HepG2 (cell line): ENCODE results near the gene NT5M. TPM values are rescaled to one million over a fixed set of nuclear protein-coding genes. Genes with fewer than 3 reads are reported as not detected.

Experiments
- ARNT ChIP-seq: fragments of 450-650 bp; IDR thresholded peaks from 2 replicates; pipeline ENCODE4 v1.6.1; 2017
- MTF1 ChIP-seq: sonication (generic); formaldehyde crosslinking; IDR thresholded peaks from 2 replicates; pipeline ENCODE4 v1.5.0; 2020; ENCODE audit warnings: missing genetic modification reagents
- TCF12 ChIP-seq, 2 experiments: fragments of 450-650 bp in 1 of 2; sonication (generic) in 1 of 2; formaldehyde crosslinking in 1 of 2; IDR thresholded peaks; 2 replicates each; pipeline versions ENCODE4 v1.6.1 to v1.8.0; 2017 to 2022; ENCODE audit warnings: antibody characterized with exemption in 1 of 2, mild to moderate bottlenecking in 1 of 2, missing genetic modification reagents in 1 of 2, moderate library complexity in 1 of 2
- ZC3H4 ChIP-seq: sonication (generic); formaldehyde crosslinking; IDR thresholded peaks from 2 replicates; pipeline ENCODE4 v1.4.0; 2020; ENCODE audit warnings: missing genetic modification reagents, borderline replicate concordance
- ZNF484 ChIP-seq: sonication (generic); formaldehyde crosslinking; IDR thresholded peaks from 2 replicates; pipeline ENCODE4 v1.5.1; 2020; ENCODE audit warnings: mild to moderate bottlenecking, low read depth, missing genetic modification reagents, borderline replicate concordance
- polyA plus RNA-seq, 8 experiments: library from polyadenylated mRNA; depleted of rRNA in 3 of 8; stranded (reverse) in 7 of 8; unstranded in 1 of 8; fragments of >200 nt; fragmentation: Illumina TruSeq in 4 of 8; extraction: Trizol in 4 of 8; gene quantifications; 2 replicates each; pipeline versions ENCODE4 v1.2.1 to v1.2.3, GENCODE V29; 2011 to 2016; ENCODE audit warnings: low read depth in 4 of 8, missing spikeins in 1 of 8, mixed read lengths in 1 of 8; ENCODE audit not compliant: insufficient read depth in 1 of 8
- total RNA-seq, 5 experiments: library from RNA; depleted of rRNA; stranded (reverse); fragments of >200 nt; fragmentation: Illumina TruSeq; extraction: Trizol; gene quantifications; 2 replicates each; pipeline ENCODE4 v1.2.3, GENCODE V29; 2016; ENCODE audit warnings: low read depth in 1 of 5
- TF ChIP-seq, protein P1 (sequence below): sonication (generic); formaldehyde crosslinking; IDR thresholded peaks from 2 replicates; pipeline ENCODE4 v1.8.1; 2022; ENCODE audit warnings: low read depth, mild to moderate bottlenecking, missing genetic modification reagents
- TF ChIP-seq, protein P2 (sequence below): sonication (generic); formaldehyde crosslinking; IDR thresholded peaks from 2 replicates; pipeline ENCODE4 v1.4.0; 2020; ENCODE audit warnings: mild to moderate bottlenecking, missing genetic modification reagents
- TF ChIP-seq, protein P3 (sequence below): sonication (generic); formaldehyde crosslinking; conservative IDR thresholded peaks from 2 replicates; pipeline ENCODE4 v1.4.0; 2020; ENCODE audit warnings: missing genetic modification reagents

NT5M gene
- total and polyA plus RNA-seq, 2 of the 13 experiments (the other 11 are each of a cell fraction or from before 2014, with no cell fraction given): 0.55 to 0.78 TPM

DNA sequence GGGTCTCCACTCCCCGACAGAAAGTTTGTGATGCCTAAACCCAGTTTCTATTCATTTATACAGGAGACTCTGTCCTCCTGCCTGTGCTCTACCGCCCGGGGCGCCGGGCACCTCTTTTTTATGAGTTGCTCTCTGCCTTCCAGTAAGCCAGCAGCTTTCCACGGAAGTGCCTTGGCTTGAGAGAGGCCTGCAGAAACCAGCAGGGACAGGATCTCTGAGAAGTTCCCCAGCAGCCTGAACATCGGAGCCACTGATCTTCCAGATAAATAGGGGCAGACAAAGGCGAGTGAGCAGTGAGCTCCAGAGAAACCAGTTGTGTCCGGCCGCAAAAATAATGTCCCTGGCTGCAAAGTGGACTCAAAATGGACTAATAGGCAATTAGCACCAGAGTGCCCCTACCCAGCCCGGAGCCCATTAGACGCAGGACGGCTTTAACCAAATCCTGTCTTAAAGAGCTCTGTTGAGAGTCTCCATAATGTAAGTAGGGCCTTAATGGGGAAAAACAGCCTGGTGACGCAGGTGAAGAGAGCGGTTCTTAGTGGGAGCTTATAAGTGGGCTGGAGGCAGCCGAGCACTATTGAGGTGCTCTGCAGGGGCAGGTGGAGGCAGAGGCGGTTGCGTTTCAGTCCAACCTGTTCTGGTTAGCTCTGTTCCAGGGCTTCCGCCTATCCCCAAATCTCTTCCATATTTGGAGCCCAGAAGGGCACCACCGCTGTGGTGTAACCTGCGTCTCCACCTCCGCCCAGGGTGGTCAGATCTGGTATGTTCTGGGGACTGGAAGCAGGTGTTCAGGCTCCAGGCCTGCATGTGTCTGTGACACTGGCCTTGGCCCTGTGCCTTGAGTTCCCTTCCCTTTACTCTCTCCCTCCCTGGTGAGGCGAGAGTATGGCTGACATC lies 74.1 kb downstream of the NT5M start (continued):
- TF ChIP-seq, protein P1, sequence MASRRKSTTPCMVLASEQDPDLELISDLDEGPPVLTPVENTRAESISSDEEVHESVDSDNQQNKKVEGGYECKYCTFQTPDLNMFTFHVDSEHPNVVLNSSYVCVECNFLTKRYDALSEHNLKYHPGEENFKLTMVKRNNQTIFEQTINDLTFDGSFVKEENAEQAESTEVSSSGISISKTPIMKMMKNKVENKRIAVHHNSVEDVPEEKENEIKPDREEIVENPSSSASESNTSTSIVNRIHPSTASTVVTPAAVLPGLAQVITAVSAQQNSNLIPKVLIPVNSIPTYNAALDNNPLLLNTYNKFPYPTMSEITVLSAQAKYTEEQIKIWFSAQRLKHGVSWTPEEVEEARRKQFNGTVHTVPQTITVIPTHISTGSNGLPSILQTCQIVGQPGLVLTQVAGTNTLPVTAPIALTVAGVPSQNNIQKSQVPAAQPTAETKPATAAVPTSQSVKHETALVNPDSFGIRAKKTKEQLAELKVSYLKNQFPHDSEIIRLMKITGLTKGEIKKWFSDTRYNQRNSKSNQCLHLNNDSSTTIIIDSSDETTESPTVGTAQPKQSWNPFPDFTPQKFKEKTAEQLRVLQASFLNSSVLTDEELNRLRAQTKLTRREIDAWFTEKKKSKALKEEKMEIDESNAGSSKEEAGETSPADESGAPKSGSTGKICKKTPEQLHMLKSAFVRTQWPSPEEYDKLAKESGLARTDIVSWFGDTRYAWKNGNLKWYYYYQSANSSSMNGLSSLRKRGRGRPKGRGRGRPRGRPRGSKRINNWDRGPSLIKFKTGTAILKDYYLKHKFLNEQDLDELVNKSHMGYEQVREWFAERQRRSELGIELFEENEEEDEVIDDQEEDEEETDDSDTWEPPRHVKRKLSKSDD (CRISPR knock-in tag): no peak
- TF ChIP-seq MTF1 (CRISPR knock-in tag) (no peak), ARNT (no peak), ZC3H4 (CRISPR knock-in tag) (no peak), TCF12 (IDR thresholded peaks at IDR 0.05) (no peak), TCF12 (CRISPR knock-in tag; IDR thresholded peaks at IDR 0.05) (no peak), ZNF484 (CRISPR knock-in tag) (no peak)
- TF ChIP-seq, protein P2, sequence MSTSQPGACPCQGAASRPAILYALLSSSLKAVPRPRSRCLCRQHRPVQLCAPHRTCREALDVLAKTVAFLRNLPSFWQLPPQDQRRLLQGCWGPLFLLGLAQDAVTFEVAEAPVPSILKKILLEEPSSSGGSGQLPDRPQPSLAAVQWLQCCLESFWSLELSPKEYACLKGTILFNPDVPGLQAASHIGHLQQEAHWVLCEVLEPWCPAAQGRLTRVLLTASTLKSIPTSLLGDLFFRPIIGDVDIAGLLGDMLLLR (CRISPR knock-in tag): no peak
- TF ChIP-seq, protein P3, sequence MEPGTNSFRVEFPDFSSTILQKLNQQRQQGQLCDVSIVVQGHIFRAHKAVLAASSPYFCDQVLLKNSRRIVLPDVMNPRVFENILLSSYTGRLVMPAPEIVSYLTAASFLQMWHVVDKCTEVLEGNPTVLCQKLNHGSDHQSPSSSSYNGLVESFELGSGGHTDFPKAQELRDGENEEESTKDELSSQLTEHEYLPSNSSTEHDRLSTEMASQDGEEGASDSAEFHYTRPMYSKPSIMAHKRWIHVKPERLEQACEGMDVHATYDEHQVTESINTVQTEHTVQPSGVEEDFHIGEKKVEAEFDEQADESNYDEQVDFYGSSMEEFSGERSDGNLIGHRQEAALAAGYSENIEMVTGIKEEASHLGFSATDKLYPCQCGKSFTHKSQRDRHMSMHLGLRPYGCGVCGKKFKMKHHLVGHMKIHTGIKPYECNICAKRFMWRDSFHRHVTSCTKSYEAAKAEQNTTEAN (CRISPR knock-in tag): no peak
- TF ChIP-seq, all 625 proteins: peak for 0
